ENCODE data around the gene SETD1B.
"Not testable (repeated sequence)": the region's sequence is repeated elsewhere in the genome, so short reads cannot be mapped to it uniquely, and the experiment has no call there.

SETD1B gene

DNA sequence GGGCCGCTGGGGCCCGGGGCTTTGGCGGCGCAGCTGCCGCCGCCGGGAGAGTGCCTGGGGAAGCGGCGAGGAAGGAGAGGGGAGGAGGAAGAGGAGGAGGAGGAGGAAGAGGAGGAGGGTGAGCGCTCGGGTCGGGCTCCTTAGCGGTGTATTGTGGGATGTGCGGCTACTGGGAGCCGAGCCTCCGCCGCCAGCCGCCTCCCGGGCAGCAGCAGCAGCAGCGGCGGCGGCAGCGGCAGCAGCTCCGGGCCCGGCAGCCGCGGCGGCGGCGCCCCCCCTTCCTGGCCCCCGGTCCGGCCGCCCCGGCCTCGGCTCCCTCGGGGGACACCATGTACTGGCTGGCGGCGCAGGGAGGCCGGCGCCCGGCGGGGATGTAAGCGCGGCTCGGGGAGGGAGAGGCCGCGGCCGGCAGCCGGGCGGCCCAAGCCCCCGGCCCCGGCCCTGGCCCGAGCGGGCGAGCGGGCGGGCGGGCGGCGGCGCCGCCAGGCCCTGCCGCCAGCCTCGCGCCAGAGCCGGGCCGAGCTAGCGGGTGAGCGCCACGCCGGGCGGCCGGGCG, at the start of gene SETD1B:
TSS of gene SETD1B (plus strand) at position 149 of the 556 bp plus-strand sequence. CDS start 729 bp downstream, outside the sequence.
- FAIRE-seq: no peak

DNA sequence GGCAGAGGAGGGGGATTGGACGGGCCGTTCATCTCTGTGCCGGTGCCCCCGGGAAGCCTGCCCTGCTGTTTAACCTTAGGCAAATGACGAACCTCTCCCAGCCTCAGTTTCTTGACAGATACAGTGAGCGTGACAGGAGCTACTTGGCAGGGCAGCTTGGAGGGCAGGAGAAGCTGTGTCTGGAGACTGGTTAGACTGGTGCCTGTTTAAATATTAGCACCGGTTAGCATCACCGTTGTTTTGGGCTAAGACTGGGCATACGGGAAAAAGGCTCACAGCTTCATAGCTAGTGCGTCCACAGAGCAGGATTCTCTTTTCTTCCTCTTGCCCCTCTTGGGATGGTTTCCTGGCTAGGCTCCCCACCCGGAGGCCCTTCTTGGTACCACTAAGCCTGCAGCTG, 49.0 kb upstream of the SETD1B start:
- no peak for FAIRE-seq

DNA sequence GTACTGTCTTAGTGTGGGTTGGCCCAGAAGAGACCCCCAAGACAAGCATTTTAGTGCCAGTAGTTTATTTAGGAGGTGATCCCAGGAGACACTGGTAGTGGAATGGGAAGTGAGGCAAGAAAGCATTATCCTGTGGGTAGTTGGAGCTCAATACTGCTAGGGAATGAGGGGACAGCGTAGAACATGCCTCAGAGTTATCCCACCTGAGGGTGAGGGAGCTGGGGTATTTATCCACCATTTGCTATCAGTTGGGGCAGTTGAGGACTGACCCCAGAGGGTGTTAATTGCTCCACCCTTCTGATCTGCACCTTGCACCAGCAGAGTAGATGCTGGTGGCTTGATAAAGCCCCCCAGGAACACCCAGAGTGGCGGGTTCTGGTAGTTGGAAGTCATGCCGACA, 48.2 kb upstream of the SETD1B start:
- FAIRE-seq: no peak

DNA sequence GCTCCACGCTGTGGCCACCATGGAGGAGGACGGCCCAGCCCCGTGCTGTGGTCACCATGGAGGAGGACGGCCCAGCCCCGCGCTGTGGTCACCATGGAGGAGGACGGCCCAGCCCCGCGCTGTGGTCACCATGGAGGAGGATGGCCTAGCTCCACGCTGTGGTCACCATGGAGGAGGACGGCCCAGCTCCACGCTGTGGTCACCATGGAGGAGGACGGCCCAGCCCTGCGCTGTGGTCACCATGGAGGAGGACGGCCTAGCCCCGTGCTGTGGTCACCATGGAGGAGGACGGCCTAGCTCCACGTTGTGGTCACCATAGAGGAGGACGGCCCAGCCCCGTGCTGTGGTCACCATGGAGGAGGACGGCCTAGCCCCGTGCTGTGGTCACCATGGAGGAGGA, 45.3 kb upstream of the SETD1B start:
- not testable (repeated sequence) for FAIRE-seq

DNA sequence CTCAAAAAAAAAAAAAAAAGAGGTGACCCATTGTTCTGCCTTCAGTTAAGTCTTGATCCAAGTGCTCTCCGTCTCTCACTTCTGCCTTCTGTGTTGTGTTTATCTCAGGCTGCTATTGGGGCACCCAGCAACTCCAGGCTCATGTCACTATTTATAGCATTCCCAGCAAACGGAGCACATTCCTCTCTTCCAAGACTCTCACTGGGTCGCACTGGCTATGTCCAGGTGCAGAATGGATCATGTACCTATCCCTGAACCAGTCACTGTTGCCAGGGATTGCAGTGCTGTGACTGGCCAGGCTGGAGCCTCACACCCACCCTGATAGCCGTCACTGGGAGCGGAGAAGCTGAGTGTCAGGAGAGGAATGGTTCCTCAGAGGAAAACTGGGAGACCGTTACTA, 41.5 kb upstream of the SETD1B start:
- FAIRE-seq: no peak

DNA sequence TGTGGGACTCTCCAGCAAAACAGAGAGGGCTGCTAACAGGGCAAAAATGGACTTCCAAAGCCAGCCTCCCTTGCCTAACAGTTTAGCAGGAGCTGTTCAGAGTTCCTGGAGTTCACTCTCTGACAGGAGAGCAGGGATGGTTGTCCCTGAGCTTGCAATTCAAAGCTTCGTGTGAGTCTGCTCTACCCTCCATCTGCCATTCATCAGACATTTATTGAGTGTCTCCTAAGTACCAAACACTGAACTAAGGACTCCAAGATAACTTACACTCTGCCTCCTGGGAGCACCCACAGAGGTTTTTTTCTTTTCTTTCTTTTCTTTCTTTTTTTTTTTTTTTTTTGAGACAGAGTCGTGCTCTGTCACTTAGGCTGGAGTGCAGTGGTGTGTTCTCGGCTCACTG, 39.0 kb upstream of the SETD1B start:
- FAIRE-seq: no peak

DNA sequence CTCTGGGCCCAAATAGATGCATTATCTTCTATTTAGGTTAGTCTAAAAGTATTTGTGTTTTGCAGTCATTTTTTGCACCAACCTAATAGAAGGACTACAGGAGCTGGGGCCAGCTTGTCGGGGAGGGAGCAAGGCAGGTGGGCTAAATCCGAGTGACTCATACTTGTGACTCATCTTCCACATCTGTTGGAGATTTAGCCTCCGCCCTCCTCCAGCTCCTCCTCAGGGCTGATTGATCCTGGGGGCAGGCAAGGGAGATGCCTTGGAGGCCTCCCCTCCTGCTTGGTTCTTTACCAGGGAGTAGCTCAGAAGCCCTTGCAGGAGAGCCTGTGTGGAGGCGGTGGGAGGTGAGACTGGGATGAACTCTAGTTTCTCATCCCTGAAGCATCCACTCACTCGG, 38.2 kb upstream of the SETD1B start:
- FAIRE-seq: peak; percentile 92

DNA sequence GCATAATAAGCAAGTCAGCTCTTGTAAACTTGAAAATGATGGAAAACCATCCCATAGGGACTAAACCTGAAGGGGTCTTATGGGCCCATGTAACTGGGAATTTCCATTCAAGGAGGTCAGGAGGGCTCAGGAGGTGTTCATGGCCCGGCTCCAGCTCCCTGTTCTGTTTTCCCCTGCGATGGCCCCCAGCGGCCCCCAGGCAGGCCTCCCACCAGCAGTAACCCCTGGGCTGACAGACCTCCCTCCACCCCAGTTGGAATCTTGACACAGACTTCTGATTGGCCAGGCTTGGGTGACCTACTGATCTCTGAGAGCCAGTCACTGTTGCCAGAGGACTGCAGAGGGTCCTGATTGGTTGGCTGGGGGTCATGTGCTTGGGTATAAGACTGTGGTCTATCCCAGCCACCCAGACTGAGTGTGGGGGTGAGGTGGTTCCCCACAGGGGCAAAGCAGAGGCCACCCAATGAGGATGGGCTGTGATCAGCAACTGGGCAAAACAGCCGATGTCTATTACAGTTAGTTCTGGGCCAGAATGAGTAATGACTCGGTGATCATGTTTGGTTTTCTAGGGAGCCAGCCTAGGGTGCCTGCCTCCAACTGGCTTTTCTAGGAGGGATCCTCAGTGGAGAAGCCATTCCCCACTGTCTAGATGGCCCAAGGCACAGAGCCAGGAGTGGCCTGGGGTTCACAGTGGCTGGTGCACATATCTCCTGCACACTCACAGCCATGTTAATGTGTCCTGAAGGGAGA, 37.3 kb upstream of the SETD1B start:
- no peak for FAIRE-seq

DNA sequence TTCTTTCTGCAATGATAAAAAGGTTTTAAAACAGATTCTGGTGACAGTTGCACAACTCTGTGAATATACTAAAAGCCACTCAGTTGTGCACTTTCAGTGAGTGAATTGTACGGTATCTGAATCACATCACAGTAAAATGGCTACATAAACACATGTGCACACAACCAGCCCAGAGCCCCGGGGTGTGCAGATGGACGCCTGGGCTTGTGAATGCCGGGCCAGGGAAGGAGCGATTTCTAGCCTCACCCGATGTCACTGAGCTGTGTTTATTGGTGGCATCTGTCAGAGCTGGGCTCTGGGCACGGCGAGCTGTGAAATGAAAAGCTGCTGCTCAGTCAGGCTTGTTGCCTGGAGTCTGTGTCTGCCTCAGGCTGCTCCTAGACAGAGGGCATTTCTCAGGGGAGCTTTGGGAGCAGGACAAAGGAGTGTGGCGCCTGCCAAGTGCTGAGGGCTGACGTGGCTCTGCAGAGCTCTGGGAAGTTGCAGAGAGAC, 36.2 kb upstream of the SETD1B start:
- no peak for FAIRE-seq

DNA sequence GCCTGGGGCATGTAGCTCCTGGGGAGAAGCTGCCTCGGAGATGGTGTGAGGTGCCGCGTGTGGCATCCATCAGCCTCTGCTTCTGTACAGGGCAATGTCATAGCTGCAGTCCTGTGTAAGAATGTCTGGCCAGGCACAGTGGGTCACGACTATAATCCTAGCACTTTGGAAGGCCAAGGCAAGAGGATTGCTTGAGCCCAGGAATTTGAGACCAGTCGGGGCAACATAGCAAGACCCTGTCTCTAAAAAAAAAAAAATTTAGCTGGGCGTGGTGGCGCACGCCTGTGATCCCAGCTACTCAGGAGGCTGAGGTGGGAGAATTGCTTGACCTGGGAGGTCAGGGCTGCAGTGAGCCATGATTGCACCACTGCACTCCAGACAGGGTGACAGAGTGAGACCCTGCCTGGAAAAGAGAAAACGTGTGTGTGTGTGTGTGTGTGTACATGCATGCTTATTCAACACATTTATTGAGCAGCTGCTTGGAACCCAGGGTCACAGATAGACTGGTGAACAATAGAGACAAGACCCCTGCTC, 34.4 kb upstream of the SETD1B start:
- FAIRE-seq: no peak

DNA sequence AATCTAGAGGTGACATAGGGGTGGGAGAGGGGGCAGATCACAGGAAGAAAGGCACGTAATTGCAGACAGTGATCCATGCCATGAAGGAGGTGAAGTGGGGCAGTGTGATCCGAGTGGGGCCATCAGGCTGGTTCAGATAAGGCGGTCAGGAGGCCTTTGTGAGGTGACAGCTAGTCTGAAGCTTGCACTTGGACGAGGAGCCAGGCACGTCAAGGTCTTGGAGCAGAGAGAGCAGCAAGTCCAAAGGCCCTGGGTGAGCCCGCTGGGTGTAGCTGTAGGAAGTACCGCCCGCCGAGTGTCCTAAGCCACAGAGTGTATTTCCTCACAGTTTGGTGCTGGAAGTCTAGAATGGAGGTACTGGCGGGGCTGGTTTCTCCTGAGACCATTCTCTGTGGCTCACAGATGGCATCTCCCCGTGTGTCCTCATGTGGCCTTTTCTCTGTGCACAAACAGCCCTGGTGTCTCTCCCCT, 33.9 kb upstream of the SETD1B start:
- FAIRE-seq: no peak

DNA sequence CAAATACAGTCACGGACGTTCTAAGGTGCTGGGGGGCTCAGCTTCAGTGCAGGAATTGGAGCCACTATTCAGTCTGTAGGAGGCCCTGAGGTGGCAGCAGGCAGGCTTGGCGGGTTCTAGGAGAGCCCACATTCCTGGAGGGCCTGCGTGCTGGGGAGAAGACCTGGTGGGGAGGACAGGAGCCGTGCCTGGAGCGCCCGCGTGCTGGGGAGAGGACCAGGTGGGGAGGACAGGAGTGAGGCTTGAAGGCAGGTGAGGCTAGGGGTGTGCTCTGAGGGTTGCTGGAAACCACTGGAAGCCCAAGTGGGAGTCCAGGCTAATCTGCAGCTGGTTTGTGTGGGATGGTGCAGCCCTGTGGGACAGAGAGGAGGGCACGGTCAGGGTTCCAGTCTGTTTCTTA, 33.4 kb upstream of the SETD1B start:
- no peak for FAIRE-seq

DNA sequence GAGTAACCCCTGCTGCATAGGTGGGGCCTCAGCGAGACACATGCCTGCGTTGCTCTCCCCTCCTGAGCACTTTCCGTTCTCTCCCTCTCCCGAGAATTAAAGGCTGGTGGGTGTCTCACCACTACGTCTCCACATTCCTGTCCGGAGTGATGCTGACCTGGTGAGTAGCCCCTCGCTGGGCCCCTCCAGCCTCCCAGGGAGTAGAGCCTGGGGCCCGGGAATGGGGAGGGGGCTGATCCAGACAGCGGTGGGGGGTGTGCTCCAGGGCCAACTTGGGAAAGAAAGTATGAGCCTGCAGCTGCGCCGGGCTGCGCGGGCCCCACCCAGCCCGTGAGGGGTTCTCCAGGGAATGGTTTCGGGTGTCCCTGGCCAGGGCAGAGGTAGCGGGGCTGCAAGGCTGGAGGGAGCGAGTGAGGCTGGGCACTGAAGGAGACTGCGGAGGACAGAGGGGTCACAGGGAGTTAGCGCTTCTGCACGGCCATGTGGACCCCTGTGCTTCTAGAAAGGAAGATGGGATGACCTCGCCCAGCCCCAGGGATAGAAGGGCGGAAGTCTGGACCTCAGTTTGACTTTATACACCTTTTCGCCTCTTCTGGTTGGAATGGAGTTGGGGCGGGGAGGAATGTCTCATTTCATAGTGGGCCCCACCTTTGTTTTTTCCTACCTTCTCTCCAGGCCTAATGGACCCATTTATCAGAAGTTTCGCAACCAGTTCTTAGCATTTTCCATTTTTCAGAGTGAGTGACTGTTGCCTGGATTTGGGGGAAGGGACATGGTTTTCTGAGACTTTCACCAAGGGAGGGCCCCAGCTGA, 32.8 kb upstream of the SETD1B start:
- FAIRE-seq: no peak

DNA sequence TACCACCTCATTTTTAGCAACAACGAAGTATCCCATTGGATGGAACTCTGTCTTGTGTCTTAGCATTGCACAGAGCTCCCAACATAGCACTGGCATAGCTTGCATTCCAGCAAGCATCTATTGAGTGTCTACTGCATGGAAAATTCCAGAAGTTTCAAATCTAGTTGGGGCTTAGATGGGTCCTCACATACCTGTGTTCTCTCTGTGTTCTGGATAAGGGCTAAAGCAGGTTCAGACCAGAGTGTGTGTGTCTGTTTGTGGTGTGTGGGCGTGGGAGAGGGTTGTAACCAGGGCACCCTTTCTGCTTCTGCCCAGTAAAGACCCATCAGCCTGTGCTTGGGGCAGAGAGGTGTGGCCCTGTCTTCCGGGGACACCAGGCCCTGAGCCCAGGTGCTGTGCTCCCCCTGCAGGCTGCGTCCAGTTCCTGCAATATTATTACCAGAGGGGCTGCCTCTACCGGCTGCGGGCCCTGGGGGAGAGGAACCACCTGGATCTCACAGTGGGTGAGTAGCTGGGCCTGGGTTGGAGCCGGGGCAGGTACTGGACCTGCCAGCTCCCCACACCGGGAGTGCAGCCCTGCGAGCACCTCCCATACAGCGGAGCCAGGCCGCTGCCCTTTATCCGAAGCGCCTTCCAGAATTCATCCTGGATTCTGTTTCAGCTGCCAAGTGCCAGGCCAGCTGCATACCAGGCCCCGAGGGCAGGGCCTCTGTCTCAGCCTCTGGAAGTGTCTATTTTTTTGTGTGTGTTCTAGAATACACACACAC, 30.6 kb upstream of the SETD1B start:
- no peak for FAIRE-seq

DNA sequence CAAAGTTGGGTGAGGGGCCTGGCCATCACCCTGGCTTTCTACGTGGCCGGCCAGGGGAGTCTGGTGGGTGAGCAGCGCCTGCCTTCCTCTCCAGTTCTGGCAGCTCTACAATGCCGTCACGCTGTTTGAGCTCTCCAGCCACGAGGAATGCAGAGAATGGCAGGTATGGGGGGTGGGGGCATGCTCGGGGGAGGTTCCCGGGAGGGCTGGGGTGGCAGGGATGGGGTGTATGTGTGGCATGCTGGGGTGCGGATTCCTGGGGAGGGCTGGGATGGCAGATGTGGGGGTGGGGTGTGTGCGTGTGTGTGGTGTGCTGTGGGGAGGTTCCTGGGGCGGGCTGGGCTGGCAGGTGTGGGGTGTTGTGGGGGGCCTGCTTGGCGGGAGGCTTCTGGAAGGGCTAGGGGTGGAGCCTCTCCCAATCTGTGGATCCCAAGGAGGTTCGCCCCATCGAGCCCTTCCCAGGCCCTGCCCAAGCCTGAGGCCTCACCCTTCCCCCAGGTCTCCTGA, 28.8 kb upstream of the SETD1B start:
- FAIRE-seq: no peak

DNA sequence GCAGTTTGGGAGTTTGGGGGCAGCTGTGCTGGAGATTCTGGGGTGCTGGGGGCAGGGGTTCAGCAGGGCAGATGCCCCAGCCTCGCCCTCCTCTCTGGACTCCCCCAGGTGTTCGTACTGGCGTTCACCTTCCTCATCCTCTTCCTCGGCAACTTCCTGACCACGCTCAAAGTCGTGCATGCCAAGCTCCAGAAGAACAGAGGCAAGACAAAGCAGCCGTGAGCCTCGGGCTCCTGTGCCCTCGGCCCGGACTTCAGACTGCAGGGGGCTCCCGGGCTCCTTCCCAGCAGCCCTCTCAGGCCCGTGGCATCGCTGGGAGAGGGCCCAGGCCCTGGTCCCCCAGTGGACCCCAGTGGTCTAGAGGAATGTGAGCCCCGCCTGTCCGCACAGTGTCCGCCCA, 28.3 kb upstream of the SETD1B start:
- FAIRE-seq: no peak

DNA sequence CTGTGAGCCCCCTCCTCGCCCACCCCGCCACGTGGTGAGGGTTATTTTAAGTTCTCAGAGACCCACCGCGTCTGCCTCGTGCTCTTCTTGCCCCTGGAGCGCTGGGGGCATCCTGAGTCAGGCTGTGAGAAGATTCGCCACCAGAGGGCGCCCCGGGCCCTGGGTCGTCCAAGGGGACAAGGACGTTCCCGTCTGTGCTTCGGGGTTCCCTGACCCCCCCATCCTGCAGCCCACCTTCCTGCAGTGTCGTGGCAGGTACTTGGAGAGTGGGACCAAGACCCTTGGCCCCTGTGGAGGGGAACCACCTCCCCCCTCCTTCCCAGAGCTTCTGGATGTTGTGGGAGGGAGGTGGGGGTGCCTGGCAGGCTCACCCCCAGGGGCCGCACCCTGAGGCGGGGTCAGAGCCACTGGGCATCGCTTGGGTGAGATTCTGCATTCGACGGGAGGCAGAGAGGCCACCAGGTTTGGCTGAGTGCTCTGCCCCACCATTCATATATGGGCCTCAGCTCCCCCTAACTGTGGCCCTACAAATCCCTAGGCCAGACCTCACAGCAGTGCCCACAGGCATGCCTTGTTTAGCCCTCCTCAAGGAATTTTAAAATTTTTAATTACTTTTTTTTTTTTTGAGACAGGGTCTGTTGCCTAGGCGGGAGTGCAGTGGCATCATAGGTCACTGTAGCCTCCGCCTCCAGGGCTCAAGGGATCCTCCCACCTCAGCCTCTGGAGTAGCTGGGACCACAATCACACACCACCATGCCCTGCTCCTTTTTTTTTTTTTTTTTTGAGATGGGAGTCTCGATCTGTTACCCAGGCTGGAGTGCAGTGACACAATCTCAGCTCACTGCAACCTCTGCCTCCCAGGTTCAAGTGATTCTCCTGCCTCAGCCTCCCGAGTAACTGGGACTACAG, 27.4 kb upstream of the SETD1B start:
- FAIRE-seq: no peak

DNA sequence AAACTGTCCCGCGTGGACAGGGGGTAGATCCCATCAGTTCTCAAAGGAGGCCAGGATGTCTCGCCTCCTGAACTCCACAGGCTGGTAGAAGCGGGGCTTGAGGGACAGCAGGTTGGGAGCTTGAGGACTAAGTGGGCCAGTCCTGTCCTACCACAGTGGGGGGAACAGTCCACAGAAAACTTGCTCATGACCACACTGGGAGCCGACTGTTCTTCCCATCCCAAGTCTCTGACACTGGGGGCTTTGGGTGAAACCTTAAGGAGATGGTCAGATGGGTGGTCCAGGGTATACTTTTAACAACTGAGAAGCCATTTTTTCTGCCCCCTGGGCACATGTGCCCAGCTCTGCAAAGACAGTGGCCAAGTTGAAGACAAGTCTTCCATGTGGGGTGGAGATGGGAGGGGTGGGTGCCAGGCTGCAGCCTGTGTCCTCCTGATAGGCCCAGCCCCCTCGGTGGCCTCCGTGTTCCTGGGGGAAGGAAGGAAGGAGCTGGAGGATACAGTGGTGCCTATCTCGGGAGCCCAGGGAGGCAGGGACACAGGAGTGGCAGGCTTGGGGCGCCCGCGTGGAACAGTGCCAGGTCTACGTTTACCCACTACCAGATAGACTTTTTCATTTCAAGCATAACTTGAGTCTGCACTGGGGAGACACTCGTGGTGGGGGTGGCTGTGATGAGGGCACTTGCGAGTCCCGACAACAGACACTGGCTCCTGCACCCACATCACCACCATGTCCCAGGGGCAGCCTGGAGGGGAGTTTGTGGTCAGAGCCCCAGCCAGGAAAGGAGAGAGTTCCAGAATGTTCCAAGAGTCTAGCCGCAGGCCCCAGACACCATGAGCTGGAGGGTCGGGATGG, 25.0 kb upstream of the SETD1B start:
- no peak for FAIRE-seq

DNA sequence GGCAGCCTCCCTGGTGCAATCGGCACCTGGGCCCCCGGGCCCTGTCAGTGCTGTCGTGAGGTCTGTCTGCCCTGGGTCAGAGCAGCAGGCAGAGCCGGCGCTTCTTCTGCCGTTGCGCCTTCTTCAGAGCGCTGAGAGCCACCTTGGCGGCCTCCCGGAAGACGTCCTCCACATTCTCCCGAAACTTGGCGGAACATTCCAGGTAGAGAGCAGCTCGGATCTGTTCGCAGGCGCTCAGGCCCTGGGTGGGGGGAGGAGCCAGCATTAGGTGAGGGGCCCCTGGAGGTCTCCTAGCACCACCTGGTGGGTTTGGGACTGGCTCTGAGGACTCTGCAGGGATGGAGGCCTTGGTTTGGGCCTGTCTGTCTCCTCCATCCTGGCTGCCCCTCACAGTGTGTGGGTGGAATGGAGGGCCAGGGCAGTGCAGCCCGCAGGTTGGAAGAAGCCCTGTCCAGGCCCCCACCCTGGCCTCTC, 24.4 kb upstream of the SETD1B start:
- FAIRE-seq: no peak

DNA sequence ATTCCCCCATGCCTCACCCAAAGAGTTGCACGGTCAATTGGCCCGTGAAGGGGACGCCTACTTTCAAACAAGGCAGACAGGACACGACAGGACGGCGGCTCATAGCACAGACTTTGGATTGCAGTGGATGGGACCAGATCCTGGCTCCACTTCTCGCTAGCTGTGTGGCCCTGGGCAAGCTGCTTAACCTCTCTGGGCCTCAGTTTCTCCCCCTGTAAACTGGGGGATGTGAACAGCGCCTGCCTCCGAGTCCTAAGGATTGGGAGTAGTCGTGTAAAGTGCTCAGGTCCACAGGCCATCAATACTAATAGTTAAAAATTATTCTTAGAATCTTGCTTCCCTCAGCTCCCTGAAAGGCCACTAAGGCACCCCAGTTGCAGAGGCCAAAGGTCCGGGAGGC, 23.4 kb upstream of the SETD1B start:
- no peak for FAIRE-seq
